Stimulated activated CD4-positive, alpha-beta T cell treated with anti-CD3 and anti-CD28 coated beads, Interleukin-1b, Interleukin-23, amount 100 ng/mL, for 24 hours (primary cell): ENCODE data around the gene SPCS2.
"Not testable (repeated sequence)": the region's sequence is repeated elsewhere in the genome, so short reads cannot be mapped to it uniquely, and the experiment has no call there.

Experiments
- DNase-seq, 4 experiments: peaks; one replicate each; pipeline ENCODE4 v3.0.0-alpha.2; 2020; ENCODE audit warnings: low read depth in 4 of 4, low spot score in 1 of 4

The SPCS2 gene

GRCh38 chr11:75000975-75001354 lies 51.9 kb downstream of the SPCS2 start:
- no peak for DNase-seq

DNA sequence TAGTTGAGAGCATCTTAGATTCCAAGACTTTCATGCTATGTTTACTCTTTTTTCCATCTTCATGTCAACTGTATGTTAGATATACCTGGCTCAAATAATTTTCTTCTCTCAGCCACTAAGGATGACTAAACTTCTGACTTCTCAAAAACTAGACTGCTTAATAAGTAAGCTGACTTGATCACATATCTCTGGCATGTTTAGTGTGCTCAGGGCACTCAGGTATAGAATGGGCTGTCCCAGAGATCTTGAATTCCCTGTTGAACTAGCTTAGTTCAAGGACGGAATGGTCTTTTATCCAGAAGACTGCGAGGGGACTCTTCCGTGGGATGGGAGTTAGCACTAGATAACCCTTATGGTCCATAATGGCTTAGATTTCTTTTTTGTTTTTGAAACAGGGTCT lies 52.6 kb downstream of the SPCS2 start:
- DNase-seq = no peak

DNA sequence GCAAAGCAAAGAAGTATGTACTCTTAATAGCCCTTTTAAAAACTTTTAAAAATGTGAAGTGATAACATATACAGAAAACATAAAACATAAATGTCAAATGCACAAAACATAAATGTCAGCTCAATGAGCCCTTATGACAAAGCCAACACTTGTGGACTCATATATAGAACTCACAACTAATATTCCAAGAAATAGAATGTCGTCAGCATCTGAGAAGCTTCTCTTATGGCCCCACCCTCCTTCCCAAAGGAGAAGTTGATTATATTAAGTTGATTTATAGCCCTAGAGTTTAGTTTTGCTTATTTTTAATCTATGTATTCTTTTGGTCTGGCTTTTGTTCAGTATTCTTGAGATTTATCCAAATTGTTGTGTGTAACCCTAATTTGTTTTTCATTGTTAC lies 53.5 kb downstream of the SPCS2 start:
- DNase-seq = no peak

DNA sequence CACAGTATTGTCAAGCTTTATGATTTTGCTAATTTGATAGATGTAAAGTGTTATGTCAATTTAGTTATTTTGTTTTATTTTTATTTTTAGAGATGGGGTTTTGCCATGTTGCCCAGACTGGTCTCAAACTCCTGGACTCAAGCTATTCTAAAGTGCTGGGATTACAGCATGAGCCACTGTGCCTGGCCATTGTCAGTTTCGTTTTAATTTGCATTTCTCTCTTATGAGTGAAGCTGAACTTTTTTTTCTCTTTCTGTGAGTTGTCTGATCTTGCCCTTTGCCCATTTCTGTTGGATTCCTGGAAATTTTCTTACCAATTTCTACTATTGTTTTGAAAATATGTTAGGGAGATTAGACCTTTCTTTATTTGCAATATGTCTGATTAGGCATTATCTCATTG lies 55.1 kb downstream of the SPCS2 start:
- DNase-seq = no peak

DNA sequence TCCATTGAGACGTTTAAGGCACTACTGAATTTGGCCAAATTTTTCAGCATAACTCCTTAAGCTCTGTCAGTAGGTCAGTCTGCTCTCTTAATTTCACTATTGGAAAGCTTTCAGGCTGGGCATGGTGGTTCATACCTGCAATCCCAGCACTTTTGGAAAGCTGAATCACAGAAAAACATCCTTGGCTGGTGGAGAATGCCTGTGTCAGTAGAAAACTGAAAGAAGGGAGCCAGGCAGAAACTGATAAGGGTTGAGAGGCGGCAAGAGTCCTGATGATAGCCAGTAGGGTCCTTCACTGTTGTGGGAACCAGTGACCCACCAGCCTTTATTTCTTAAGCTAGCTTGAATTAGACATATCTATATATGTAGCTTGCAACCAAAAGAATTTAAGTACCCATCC lies 62.3 kb downstream of the SPCS2 start:
- no peak for DNase-seq

DNA sequence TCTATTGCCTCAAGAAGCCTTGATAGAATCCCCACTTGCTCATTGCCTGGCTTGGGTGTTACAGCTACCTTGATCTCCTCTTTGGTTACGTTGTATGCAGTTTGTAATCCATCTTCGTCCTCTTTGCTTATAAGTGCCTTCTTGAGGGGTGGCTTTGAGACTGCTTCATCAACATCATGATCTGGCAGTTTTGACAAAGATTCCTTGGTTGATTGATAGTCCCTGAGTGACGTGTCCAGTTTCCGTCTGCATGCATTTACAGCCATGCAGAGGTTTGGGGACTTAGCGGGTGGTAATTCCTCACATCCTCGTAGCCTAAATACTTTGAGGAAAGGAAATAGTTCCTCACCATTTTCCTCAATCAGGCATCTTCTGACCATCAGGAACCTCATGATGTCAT lies 62.8 kb downstream of the SPCS2 start:
- no peak for DNase-seq

GRCh38 chr11:75013051-75013450 lies 64.0 kb downstream of the SPCS2 start:
- DNase-seq = no peak

GRCh38 chr11:75014129-75014528 lies 65.1 kb downstream of the SPCS2 start:
- DNase-seq = no peak

DNA sequence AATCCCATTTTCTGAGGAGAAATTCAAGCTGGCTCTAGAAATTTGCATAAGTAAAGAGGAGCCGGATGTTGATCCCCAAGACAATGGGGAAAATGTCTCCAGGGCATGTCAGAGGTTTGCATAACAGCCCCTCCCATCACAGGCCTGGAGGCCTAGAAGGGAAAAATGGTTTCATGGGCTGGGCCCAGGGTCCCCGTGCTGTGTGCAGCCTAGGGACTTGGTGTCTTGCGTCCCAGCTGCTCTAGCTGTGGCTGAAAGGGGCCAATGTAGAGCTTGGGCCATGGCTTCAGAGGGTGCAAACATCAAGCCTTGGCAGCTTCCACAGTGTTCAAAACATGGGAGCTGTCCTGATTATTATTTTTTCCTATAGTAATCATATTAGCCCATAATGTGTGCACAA lies 70.1 kb downstream of the SPCS2 start:
- not testable (repeated sequence) for DNase-seq

DNA sequence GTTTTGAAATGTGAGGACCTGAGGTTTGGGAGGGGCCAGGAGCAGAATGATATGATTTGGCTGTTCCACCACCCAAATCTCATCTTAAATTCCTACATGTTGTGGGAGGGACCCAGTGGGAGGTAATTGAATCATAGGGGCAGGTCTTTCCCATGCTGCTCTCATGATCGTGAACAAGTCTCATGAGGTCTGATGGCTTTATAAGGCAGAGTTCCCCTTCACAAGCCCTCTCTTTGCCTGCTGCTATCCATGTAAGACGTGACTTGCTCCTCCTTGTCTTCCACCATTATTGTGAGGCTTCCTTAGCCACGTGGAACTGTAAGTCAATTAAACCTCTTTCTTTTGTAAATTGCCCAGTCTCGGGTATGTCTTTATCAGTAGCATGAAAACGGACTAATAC lies 71.3 kb downstream of the SPCS2 start:
- not testable (repeated sequence) for DNase-seq

- no peak for DNase-seq
Observed at GRCh38 chr11:75022296-75022695, 73.2 kb downstream of the SPCS2 start.

DNA sequence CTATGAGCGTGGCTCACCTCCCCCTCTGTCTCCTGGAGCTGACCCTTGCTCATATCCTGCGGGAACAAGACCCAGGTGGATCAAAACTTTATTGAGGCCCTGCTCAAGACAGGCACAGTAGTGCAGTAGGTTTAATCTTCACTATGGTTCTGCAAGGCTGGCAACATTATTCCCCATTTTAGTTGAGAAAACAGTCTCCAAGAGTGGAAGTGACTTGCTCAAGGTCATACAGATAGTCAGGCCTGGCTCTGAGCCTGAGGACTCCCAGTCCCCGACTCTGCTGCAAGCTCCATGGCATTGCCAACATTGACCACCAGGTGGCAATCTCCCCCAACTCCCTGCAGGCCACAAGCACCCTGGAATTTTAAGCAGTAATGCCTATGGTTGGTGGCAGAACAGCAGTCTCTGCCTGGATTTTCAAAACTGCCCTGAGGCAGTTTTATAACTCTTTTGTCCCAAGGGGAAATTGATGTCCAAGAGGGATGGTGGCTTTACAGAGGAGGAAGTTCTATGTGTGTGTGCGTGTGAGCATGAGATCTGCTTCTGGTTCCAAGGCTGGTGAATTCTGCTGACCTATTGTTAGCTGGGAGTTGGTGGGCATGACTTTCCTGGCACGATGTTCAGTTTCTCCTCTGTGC lies 73.8 kb downstream of the SPCS2 start:
- peak; percentile 54 to 67 (median 64) for DNase-seq

- DNase-seq = no peak
Observed at GRCh38 chr11:75023446-75024067, 74.5 kb downstream of the SPCS2 start.

- no peak for DNase-seq
Observed at GRCh38 chr11:75024068-75024449, 75.0 kb downstream of the SPCS2 start.

DNA sequence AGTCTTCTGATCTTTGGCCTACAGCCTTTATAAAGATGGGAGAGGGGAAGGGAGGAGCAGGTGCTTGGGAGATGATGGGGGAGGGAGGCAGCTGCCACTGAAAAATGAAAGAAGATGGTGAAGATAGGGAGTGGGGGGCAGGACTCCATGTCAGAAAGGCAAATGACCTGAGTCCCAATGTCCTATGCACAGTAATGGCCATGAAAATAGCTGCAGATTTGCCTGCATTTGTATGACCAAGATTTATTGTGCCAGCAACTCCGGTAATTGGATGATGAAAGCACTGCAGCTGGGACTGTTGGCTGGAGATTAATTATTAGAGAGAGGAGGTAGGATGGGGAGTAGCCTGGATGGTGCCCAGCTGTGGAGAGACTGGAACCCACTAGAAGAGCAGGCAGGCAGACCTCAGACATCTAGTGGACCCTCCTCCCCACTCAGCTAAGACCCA lies 75.7 kb downstream of the SPCS2 start:
- DNase-seq = no peak

DNA sequence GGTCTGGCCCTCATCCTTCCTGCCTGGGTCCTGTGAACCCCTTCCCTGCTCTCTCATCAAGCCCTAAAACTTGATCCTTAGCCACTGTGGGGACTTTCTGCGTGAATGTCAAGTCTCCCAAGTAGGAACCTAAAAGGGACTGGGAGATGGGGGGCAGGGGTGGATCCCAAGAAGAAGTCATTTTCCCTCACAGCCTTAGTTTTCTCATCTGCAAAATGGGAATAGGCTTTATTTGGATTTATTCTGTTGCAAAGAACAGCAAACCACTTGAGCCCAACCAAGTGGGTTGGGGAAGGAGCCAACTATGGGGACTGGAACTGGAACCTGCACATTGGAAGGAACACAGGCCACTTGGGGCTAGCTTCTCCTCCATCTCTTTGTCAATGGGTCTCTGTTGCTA lies 76.5 kb downstream of the SPCS2 start:
- DNase-seq = no peak

DNA sequence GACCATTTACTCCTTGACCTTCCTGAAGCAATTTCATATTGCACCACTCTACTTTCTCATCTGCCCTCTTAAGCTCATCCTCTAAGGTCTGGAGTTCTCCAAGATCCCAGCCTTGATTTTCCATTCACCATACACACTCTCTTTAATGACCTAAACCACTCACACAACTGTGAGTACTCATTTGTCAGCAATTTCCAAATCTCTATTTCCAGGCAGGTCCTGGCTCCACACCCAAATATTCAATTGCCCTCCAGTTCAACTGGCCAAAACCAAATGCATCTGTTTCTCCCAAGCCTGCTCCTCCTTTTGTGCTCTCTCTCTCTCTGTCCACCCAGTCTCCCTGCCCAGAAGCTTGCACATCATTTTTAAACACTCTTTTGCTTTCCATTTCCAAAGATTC lies 79.3 kb downstream of the SPCS2 start:
- DNase-seq = no peak
